Mesenchymal stem cell (in vitro differentiated cells and primary cell): ENCODE measurements around the gene DPYD.

Experiments
- DNase-seq: peaks from one replicate; pipeline ENCODE4 v3.0.0-alpha.2; 2013
- H2AFZ ChIP-seq: one replicate; pipeline ENCODE4 v1.6.1; 2013; ENCODE audit warnings: low read depth, mild to moderate bottlenecking, control low read depth, inconsistent platforms, low read length, moderate library complexity
- H2AK5ac ChIP-seq: 2 replicates; pipeline ENCODE4 v1.6.1; 2013; ENCODE audit warnings: low read length, moderate library complexity, mild to moderate bottlenecking, inconsistent platforms; ENCODE audit not compliant: severe bottlenecking
- H2BK120ac ChIP-seq: one replicate; pipeline ENCODE4 v1.6.1; 2013; ENCODE audit warnings: low read depth, mild to moderate bottlenecking, inconsistent platforms, low read length, moderate library complexity
- H2BK12ac ChIP-seq, 2 experiments: one replicate each; pipeline ENCODE4 v1.6.1; 2013; ENCODE audit warnings: inconsistent platforms in 2 of 2, low read length in 2 of 2, mild to moderate bottlenecking in 2 of 2, moderate library complexity in 2 of 2, control low read depth in 1 of 2
- H2BK15ac ChIP-seq: one replicate; pipeline ENCODE4 v1.6.1; 2013; ENCODE audit warnings: mild to moderate bottlenecking, low read depth, inconsistent platforms; ENCODE audit not compliant: poor library complexity, severe bottlenecking
- H2BK5ac ChIP-seq: 2 replicates; pipeline ENCODE4 v1.6.1; 2013; ENCODE audit warnings: low read depth, mild to moderate bottlenecking, low read length, control low read depth, inconsistent platforms; ENCODE audit not compliant: poor library complexity, severe bottlenecking
- H3K14ac ChIP-seq, 2 experiments: one replicate each; pipeline ENCODE4 v1.6.1; 2013; ENCODE audit warnings: inconsistent platforms in 2 of 2, low read length in 2 of 2, control low read depth in 1 of 2, mild to moderate bottlenecking in 1 of 2, moderate library complexity in 1 of 2
- H3K18ac ChIP-seq, 2 experiments: one replicate each; pipeline ENCODE4 v1.6.1; 2013; ENCODE audit warnings: inconsistent platforms in 2 of 2, low read length in 2 of 2, control low read depth in 1 of 2, low read depth in 1 of 2, mild to moderate bottlenecking in 1 of 2
- H3K23ac ChIP-seq, 2 experiments: one replicate each; pipeline ENCODE4 v1.6.1; 2013; ENCODE audit warnings: inconsistent platforms in 2 of 2, low read length in 2 of 2, mild to moderate bottlenecking in 2 of 2, moderate library complexity in 2 of 2, control low read depth in 1 of 2
- H3K27ac ChIP-seq: 2 replicates; pipeline ENCODE4 v1.5.1; 2013; ENCODE audit warnings: mild to moderate bottlenecking, moderate library complexity, low read length, control low read depth, inconsistent platforms; ENCODE audit not compliant: poor library complexity, severe bottlenecking
- H3K27me3 ChIP-seq, 2 experiments: 2 replicates each; pipeline versions ENCODE4 v1.6.1 to v1.7.0; 2013; ENCODE audit warnings: low read length in 2 of 2, mild to moderate bottlenecking in 2 of 2, moderate library complexity in 2 of 2, control low read depth in 1 of 2, inconsistent platforms in 1 of 2; ENCODE audit not compliant: control insufficient read depth in 1 of 2, insufficient read depth in 1 of 2
- H3K36me3 ChIP-seq, 2 experiments: 2 replicates each; pipeline versions ENCODE4 v1.6.1 to v1.7.0; 2013; ENCODE audit warnings: low read length in 2 of 2, control low read depth in 1 of 2, inconsistent platforms in 1 of 2, low read depth in 1 of 2, mild to moderate bottlenecking in 1 of 2; ENCODE audit not compliant: insufficient read depth in 2 of 2, control insufficient read depth in 1 of 2
- H3K4ac ChIP-seq, 2 experiments: one replicate each; pipeline ENCODE4 v1.6.1; 2013; ENCODE audit warnings: inconsistent platforms in 2 of 2, low read length in 2 of 2, mild to moderate bottlenecking in 2 of 2, moderate library complexity in 2 of 2, control low read depth in 1 of 2, low read depth in 1 of 2
- H3K4me1 ChIP-seq: 2 replicates; pipeline ENCODE4 v1.6.1; 2013; ENCODE audit warnings: low read depth, low read length, control low read depth; ENCODE audit not compliant: control insufficient read depth, insufficient read depth
- H3K4me2 ChIP-seq: 2 replicates; pipeline ENCODE4 v1.6.1; 2013; ENCODE audit warnings: low read length, mild to moderate bottlenecking, inconsistent platforms; ENCODE audit not compliant: poor library complexity, severe bottlenecking
- H3K4me3 ChIP-seq, 2 experiments: 2 replicates each; pipeline versions ENCODE4 v1.5.1 to v1.7.0; 2013; ENCODE audit warnings: low read length in 2 of 2, mild to moderate bottlenecking in 2 of 2, control low read depth in 1 of 2, low read depth in 1 of 2; ENCODE audit not compliant: insufficient read depth in 1 of 2
- H3K79me1 ChIP-seq: replicated peaks from 2 replicates; pipeline ENCODE4 v1.6.1; 2013; ENCODE audit warnings: mild to moderate bottlenecking, control low read depth, low read length, inconsistent platforms; ENCODE audit not compliant: poor library complexity, severe bottlenecking
- H3K9ac ChIP-seq: 2 replicates; pipeline ENCODE4 v1.7.0; 2013; ENCODE audit warnings: mild to moderate bottlenecking, low read length, moderate library complexity
- H3K9me3 ChIP-seq: 2 replicates; pipeline ENCODE4 v1.7.0; 2013; ENCODE audit warnings: mild to moderate bottlenecking, low read length; ENCODE audit not compliant: control insufficient read depth
- H4K8ac ChIP-seq: one replicate; pipeline ENCODE4 v1.6.1; 2013; ENCODE audit warnings: inconsistent platforms, mild to moderate bottlenecking, low read length, moderate library complexity
- H4K91ac ChIP-seq: one replicate; pipeline ENCODE4 v1.6.1; 2013; ENCODE audit warnings: mild to moderate bottlenecking, low read length, inconsistent platforms
- WGBS: methylation state at CpG from one replicate; pipeline ENCODE4 v1.1.7; 2013; ENCODE audit warnings: mixed read lengths; 5-methylcytosine and 5-hydroxymethylcytosine counted together

DPYD gene

DNA sequence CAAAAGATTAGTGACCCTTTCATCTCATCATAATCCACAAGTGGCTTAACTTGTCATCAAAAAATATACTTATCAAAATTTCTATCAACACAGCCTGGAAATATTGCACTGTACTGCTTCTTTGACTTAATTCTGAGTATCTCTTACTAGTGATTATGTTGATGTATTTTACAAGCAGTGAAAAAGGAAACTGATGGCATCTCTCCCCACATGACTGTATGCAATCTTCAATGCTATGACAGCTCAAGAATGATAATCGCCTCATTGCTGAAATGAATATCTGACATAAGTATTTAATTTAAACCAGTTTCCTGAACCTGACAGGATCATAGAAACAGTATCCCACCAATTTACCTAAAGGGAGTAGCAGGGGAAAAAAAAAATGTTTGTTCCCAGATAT, 79.5 kb downstream of the DPYD start:
- Histone ChIP-seq H2BK15ac (no peak overlapping the region), H3K9ac (no peak overlapping the region), H2AFZ (no peak overlapping the region), H3K4me3 (no peak overlapping the region), H4K8ac (no peak overlapping the region), H2BK5ac (no peak overlapping the region), H3K27me3 (no peaks in the 10 kb centered on the region), H3K79me1 (peaks cover 3% of the 10 kb centered on the region), H3K4me1 (no peaks in the 10 kb centered on the region), H2AK5ac (no peak overlapping the region), H3K4ac (no peak overlapping the region), H3K36me3 (peaks cover 8 to 15% of the 10 kb centered on the region in 2 experiments), H2BK12ac (no peak overlapping the region), H3K9me3 (no peaks in the 10 kb centered on the region), H2BK120ac (no peak overlapping the region), H3K4me2 (no peak overlapping the region), H3K23ac (no peak overlapping the region), H3K18ac (no peak overlapping the region), H3K27ac (no peak overlapping the region), H4K91ac (no peak overlapping the region), H3K14ac (no peak overlapping the region)
- WGBS, result no CpG with 5 or more reads among the region's 1 CpG
- DNase-seq, result no peak

DNA sequence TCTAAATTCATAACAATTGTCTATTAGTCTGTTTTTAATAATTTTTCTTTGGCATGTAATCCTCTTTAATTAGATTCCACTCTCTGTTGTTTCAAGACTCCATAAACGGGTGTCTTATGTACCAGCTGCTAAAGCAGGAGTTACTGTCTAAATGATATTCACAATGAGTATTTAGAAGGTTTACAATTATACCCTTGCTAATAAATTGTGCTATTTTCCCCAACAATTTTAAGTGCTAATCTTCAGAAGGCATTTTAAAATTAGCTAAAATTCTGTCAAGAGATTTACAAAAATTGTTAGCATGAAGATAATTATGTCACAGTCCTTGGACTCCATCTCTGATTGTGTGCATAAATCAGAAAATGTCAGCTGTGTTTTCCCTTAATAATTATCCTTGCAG, 83.7 kb downstream of the DPYD start:
- H3K23ac ChIP-seq, result no peak overlapping the region
- H3K79me1 ChIP-seq, result no peaks in the 10 kb centered on the region
- no peak overlapping the region for H3K18ac ChIP-seq
- H3K9me3 ChIP-seq, result no peaks in the 10 kb centered on the region
- no peak overlapping the region for H2BK5ac ChIP-seq
- H3K27me3 ChIP-seq, result no peaks in the 10 kb centered on the region
- H3K4me2 ChIP-seq, result no peak overlapping the region
- H3K36me3 ChIP-seq, result no peaks in the 10 kb centered on the region
- H2AFZ ChIP-seq, result no peak overlapping the region
- H4K91ac ChIP-seq, result no peak overlapping the region
- no peak overlapping the region for H3K27ac ChIP-seq
- no peak overlapping the region for H2AK5ac ChIP-seq
- no peak for DNase-seq
- no peak overlapping the region for H3K4ac ChIP-seq
- no CpG with 5 or more reads among the region's 1 CpG for WGBS
- no peak overlapping the region for H2BK12ac ChIP-seq
- no peak overlapping the region for H2BK15ac ChIP-seq
- H4K8ac ChIP-seq, result no peak overlapping the region
- no peak overlapping the region for H3K14ac ChIP-seq
- H3K9ac ChIP-seq, result no peak overlapping the region
- no peaks in the 10 kb centered on the region for H3K4me1 ChIP-seq
- H2BK120ac ChIP-seq, result no peak overlapping the region
- no peak overlapping the region for H3K4me3 ChIP-seq

DNA sequence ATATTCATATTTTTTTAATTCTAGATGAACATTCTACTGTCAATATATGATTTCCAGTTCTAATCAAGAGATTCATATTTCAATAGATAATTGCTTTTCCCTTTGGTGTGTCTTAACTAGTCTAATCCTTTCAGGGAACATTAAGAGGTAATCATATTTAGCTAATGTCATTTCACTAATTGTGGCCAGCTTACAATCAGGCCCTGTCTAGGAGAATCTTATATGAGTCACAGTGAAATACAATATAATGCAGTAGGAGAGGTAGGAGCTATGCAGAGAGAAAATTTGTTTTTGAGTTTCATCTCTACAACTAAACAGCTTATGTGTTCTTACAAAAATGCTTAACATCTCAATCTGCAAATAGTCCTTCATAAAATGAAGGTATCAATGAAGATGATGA, 85.9 kb downstream of the DPYD start:
- Histone ChIP-seq H3K14ac (no peak overlapping the region), H2BK5ac (no peak overlapping the region), H3K27ac (no peak overlapping the region), H2BK120ac (no peak overlapping the region), H2BK12ac (no peak overlapping the region), H3K18ac (no peak overlapping the region), H2AK5ac (no peak overlapping the region), H2AFZ (no peak overlapping the region), H3K36me3 (no peaks in the 10 kb centered on the region), H3K4me2 (no peak overlapping the region), H3K79me1 (no peaks in the 10 kb centered on the region), H3K23ac (no peak overlapping the region), H4K8ac (no peak overlapping the region), H4K91ac (no peak overlapping the region), H3K9me3 (no peaks in the 10 kb centered on the region), H3K4me1 (no peaks in the 10 kb centered on the region), H3K4me3 (no peak overlapping the region), H3K27me3 (no peaks in the 10 kb centered on the region), H3K9ac (no peak overlapping the region), H2BK15ac (no peak overlapping the region), H3K4ac (no peak overlapping the region)
- no peak for DNase-seq

- no peaks in the 10 kb centered on the region for H3K36me3 ChIP-seq
Measured at GRCh38 chr1:97833881-97834280, 87.0 kb downstream of the DPYD start.

More at GRCh38 chr1:97833881-97834280, 87.0 kb downstream of the DPYD start:
- Histone ChIP-seq H3K4me2 (no peak overlapping the region), H3K23ac (no peak overlapping the region), H3K14ac (no peak overlapping the region), H3K27me3 (no peaks in the 10 kb centered on the region), H2BK12ac (no peak overlapping the region), H2AFZ (no peak overlapping the region), H3K9ac (no peak overlapping the region), H2BK5ac (no peak overlapping the region), H3K4me3 (no peak overlapping the region), H2AK5ac (no peak overlapping the region), H3K4me1 (no peaks in the 10 kb centered on the region), H3K79me1 (no peaks in the 10 kb centered on the region), H2BK120ac (no peak overlapping the region), H3K4ac (no peak overlapping the region), H4K91ac (no peak overlapping the region), H3K18ac (no peak overlapping the region), H3K9me3 (no peaks in the 10 kb centered on the region), H2BK15ac (no peak overlapping the region), H4K8ac (no peak overlapping the region), H3K27ac (no peak overlapping the region)
- WGBS, result 88% methylated on average over 2 of the region's 2 CpGs
- no peak for DNase-seq
